NCI-H526 (cell line): ENCODE measurements around the gene DNAH7.
"Not testable (repeated sequence)": the region's sequence is repeated elsewhere in the genome, so short reads cannot be mapped to it uniquely, and the experiment has no call there.

Source experiments
- DNase-seq, 2 experiments: peaks; one replicate each; lab custom pipeline; 2025; lab: John Stamatoyannopoulos, UW

Gene DNAH7

DNA sequence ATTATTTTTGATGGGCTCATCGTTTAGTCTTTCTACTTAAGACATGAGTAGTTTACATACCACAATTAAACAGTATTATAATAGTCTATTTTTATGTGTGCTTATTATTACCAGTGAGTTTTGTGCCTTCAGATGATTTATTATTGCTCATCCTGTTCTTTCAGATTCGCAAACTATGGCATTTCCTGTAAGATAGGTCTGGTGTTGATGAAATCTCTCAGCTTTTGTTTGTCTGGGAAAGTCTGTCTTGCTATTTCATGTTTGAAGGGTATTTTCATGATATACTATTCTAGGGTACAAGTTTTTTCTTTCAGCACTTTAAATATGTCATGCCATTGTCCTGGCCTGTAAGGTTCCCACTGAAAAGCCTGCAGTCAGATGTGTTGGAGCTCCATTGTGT, 101.3 kb downstream of the DNAH7 start:
- no peak for DNase-seq

DNA sequence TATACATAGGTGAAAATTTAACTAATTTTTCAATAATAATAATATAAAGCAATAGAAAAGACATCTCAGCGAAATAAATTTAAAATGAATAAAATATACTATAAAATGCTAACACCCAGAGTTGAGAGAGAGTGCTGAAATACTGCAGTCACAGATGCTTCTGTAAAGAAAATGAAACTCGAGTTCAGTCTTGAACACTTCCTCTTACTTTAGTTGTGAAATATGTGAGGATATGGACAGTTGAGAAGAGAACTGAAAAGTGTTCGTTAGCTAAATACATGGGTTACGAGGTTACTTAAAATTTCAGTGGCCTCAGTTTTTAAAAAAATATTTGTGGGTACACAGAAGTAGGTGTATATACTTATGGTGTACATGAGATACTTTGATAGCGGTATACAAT, 106.8 kb downstream of the DNAH7 start:
- no peak for DNase-seq

DNA sequence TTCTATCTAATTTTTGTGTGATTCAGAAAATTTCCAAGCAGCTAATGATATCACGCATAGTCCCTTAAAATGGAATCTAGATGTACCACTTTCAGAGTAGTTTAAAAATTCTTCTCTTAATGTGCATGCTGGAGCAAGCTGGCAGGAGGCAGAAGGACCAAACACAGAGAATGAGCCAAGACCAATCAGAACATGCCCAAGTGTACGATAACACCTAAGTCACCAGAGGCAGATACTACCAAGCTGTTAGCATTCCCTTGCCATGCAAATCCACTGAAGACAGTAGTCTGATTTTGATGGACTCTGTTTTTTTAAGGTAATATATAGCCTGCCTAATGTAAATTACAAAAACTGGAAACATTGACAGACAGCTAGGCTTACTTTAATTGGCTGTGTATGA, 109.3 kb downstream of the DNAH7 start:
- DNase-seq = no peak

DNA sequence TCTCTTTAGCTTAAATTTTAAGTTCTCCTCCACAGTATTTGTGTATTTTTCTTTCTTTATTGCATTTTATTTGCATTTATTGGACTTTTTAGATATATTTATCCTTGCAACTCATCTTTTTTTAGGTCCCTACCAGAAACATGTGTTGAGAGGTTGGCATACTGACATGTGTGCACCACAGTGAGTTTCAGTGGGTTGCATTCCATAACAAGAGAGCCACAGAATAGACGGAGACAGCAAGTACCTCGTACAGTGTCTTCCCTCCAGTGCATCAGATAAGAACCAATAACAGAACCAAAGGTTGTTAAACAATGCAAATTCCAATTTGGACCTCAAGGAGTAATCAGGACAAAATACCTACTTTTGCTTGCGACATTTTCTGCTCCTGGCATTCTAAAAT, 111.9 kb downstream of the DNAH7 start:
- no peak for DNase-seq

DNA sequence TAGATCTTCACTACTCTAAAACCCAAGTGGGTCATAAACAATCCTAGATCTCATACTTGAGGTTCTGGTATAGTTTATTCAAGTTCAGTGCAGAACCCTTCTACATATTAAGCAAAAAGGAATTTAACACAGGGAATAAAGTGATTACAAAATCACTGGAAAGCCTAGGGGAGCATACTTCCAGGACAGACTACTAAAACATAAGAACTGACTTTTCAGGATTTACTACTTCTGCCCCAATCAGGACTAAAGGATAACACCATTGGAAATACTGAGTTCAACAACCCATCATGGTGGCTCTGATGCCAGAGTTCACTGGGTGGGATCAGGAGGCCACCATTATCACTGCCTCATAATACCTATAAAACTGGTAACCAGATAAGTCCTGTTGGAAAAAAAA, 123.6 kb downstream of the DNAH7 start:
- no peak for DNase-seq

DNA sequence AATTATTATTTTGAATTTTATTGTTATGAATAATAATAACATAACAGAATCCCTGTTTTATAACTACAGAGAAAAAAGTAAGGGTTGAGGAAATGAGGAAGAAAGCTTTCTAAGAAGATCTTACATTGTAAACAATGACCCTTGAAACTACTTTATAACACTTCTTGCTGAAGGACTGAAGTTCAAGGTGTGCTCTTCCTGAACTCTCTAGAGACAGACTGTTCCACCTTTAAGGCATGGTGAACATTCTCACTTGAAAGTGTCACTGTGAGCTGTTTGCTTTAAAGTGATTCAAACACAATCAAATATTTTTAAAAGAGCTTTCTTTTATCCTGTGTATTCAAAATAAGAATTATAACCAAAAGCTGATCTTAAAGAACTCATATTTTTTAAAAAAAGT, 131.5 kb downstream of the DNAH7 start:
- no peak for DNase-seq

DNA sequence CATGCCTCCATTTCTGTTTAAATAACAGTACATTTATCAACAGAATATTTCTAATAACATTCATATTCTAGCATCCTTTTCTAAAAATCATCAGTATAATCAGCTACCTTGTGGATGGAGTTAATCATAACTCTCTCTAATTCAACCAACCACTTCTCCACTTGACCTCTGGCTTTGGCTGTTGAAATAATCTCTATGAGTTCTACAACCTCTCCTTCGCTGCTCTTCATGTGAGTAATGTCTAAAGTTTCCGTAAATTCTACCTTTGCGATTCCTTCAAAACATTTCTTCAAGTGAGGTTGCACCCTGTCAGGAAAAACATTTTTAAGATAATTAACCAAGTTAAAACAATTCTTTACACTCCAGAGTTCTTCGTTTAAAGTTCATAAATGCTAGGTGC, 134.2 kb downstream of the DNAH7 start:
- no peak for DNase-seq

DNA sequence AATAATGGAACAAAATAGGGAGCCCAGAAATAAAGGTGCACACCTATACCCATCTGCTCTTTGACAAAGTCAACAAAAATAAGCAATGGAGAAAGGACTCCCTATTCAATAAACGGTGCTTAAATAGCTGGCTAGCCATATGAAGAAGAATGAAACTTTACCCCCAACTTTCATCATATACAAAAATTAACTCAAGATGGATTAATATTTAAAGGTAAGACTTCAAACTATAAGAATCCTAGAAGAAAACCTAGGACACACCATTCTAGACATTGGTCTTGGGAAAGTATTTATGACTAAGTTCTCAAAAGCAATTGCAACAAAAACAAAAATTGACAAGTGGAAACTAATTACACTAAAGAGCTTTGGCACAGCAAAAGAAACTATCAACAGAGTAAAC, 139.1 kb downstream of the DNAH7 start:
- no peak for DNase-seq

DNA sequence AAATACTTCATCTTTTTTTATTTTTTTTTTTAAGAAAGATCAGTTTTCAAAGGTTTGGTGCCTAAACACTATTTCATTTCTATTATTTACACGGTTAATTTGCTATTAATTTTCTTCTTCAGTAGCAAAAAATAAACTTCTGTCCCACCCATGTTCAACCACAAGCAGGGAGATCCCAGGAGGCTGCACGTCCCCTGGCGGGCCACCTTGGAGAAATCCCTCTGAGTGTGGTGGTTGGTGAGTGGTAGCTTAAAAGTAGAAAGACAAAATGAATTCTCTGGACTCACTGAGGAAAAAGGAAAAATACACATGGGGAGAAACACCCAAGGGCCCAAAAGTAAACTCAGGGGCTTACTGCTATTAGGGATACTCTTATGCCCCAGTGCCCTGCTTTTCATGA, 143.5 kb downstream of the DNAH7 start:
- no peak for DNase-seq

DNA sequence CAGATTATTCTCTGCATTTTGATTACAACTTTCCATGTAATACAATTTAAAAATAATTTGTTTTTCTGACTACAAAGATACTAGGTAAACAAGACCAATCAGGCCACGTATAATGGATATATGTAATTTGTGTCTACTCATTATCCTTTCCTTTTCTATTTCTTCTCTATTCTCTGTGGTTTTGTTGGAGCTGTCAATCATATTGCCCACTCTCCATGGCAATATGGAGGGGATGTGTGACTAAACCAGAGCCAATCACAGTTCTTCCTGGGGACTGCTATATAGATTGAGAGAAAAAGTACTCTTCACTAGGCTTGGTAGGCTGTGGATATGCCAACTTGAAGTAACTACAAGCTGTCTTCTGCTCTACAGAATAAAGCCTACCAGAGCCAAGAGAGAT, 144.7 kb downstream of the DNAH7 start:
- DNase-seq = no peak

DNA sequence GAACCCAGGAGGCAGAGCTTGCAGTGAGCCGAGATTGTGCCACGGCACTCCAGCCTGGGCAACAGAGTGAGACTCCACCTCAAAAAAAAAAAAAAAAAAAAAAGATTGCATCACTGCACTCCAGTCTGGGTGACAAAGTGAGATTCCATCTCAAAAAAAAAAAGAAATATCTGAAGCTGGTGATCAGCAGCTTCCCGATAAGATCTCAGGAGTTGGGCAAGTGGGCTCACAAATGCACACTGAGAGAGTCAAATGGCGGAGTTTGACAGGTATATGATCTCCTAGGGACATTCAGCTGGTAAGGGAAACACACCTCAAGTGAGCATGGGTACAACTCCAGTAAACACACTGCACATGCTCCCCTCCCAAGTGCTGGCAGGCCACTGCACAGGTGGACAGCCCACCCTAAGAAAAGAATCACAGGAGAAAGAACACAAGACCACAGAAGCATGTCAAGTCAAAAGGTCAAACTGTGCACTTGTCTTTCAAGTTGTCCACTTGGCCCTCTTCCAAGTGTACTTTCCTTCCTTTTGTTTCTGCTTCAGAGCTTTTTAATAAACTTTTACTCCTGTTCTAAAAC, 151.5 kb downstream of the DNAH7 start:
- DNase-seq = not testable (repeated sequence)

DNA sequence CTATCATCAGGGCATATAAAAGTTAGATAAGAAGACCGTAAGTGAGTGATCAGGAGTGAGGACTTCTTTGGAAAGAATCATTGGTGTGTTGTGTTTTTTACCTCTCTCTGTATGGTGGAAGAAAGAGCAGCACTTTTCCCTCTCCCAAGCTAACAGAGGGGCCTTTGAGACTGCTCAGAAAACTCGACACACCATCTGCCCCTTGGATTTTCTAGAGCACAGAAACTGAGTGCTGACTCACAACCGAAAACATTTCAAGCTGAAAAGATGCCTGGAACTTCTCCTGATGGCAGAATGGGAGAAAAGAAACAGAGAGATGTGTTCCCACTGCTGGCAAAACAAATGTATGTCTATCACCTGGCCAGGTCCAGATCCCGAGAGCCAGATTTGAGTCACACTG, 156.6 kb downstream of the DNAH7 start:
- DNase-seq = no peak

DNA sequence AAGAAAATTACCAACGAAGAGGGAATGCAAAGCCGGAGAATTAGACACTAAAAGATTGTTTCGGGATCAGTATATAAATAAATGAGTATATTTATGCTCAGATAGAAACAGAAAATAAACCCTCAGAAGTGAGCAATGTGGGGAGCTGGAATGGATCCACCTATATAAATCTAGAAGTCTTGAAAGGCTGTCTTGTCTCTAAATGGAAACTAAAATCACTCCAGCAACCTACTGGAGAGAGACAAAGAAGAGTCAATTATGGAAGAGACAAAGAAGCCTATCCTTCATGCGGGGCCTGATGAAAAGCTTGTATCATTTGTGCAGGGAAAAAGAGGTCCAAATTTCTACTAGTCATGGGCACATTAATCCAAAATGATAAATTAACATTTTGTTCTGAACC, 158.1 kb downstream of the DNAH7 start:
- DNase-seq = no peak

DNA sequence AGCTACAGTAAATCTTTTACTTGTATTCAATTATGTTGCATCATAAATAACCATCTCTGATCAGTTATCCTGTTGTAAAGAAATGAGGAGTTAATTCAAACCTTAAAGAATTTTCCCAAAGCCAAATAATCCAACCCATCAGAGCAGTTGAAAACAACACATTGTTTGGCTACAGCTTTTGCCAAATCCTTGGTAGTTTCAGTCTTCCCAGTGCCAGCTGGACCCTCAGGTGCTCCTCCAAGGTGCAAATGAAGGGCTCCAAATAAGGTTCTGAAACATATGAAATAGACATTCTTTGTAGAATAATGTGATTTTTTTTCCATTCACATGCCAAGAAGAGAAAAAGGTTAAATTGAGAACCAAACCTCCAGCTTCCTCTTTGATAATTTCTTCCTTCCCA, 158.7 kb downstream of the DNAH7 start:
- no peak for DNase-seq

DNA sequence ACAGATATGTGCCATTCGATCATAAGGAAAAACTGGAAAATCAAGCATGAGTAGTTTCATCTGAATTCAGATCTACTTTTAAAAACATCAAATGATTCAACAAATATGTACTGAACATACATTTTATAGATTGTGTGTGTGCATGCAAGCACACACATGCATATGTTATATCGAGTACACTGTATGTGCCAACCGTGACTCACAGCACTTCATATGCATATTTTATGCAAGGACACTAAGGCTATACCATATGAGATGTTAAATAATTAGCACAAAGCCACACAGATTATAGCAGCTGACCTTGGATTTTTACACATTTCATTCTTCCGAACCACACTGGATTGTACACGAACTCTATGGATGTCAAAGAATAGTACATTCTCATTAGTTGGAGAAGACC, 161.2 kb downstream of the DNAH7 start:
- no peak for DNase-seq

DNA sequence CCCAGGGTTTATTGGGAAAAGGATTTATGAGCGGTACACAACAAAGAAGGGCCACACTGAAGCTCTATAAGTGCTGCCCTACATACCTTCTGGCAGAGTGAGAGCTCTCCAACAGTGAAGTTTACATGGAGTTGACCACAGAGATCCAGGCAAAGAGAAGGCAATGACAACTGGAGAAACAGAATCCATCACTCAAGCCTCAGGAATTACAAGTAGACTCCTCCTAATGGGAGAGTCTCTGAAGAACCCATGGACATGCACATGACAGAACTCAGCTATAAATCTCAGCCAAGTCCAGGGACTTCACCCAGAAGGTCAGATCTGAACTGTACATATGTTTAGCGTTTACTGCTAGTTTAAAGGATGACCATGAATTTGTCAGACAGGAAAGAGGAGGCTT, 164.7 kb downstream of the DNAH7 start:
- DNase-seq = no peak

DNA sequence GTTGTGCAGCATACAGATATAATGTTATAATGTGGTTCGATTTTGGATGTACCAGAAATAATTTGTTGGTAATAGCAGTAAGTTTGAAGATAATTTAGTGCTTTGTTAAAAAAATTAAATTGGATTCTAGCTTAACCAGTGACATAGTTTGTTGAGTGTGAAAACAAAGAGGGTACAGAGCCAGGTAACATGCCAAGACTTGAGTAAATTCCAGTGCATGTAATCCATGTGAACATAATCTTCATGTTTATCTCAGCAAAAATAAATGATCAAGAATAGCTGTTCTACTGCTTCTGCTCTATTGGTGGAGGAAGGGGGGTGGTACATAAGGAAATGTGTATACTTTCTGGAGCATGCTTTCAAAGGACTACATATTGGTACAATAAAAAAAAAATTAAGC, 165.8 kb downstream of the DNAH7 start:
- DNase-seq = no peak

DNA sequence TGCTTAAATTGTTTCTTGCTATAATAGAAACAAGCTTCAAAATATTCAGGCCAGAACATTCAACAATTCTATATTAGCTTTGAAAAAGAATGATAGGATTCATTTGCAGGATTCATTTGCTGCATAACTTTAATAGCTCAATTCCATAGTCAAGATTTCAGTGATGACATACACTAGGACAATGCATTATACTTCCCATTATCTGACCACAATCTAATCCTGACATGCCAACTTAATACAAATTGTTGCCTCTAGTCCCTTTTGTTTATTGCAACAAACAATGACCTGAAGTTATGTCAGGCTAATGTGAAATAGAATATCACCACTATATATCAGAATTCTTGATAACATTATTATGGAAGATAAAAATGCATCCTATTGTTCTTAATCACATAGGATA, 169.4 kb downstream of the DNAH7 start:
- DNase-seq = no peak

DNA sequence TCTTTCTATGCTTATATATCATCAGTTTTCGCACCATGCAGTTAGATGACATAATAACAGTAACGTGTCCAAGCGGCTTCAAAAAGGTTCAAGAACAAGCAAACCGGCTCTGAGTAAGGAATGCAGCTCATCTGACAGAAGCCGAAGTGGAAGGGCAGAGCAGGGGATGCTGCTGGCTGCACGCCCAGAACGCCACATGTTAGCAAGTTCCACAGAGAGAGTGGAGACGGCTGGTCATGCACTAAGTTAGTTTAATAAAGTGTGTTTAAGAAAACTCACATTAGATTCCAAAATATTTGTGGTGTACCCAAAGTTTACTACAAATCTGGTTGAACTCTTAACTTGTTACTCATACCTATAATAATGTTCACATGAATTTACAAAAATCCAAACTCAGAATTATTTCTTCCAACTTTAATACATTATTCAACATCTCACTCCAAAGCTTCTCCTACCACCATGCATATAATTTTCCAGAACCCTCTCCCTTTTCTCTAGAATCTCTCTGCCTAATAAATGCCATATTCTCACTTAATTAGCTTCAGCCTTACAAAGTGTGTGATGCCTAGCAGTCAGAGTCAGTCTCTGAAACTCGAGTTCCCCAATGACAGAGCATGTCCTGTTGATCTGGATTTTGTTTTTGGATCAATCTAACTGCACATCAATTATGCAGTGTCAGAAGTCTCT, 170.0 kb downstream of the DNAH7 start:
- DNase-seq = no peak

DNA sequence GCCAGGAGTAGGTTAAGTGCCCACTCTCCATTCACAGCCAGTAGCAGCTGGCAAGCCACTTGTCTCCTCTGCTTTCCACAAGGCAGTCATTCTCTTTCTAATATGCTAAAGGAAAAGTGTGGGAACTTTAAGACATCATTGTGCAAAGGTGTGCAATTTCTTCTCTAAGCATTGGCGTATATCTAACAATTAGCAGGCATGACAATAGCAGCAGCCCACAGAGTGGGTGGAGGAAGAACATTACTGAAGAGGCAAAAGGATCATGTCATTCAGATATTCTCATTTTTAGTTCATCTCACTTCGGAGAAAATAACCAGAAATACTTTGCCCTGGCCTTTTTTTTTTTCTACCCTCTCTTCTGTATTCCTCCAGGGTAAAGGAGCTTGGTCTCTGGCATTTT, 177.6 kb downstream of the DNAH7 start:
- no peak for DNase-seq

DNA sequence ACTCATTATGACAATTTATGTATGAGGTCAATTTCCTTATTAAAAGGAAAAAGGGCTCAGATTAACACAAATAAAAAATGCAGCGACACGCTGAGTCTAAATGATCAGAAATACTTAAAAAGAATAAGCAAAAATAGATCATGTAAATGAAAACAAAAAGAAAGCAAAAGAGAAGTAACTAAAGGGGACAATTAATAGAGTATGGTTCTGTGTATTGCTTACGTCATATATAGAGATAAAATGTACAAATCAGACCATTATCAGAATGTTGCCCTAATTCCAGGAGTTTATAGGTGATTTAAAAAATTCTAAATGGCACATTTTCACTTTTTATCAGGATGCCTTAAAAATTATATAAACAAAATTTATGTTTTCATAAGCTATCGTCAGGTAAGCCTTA, 189.5 kb downstream of the DNAH7 start:
- DNase-seq = no peak

DNA sequence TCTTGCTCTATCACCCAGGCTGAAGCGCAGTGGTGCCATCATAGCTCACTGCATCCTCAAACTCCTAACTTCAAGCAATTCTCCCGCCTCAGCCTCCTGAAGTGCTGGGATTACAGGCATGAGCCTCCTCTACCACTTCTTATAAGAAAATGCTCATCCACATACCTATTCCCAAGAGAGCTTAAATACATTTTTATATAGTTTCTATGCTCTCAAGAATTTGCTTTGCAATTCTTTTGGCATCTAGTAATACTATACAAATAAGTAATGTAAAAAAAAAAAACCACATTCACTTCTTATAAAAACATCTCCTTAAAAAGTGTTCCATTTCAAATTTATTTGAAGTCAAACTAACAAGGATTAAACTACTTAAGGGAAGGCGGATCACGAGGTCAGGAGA, 197.3 kb downstream of the DNAH7 start:
- DNase-seq = no peak

DNA sequence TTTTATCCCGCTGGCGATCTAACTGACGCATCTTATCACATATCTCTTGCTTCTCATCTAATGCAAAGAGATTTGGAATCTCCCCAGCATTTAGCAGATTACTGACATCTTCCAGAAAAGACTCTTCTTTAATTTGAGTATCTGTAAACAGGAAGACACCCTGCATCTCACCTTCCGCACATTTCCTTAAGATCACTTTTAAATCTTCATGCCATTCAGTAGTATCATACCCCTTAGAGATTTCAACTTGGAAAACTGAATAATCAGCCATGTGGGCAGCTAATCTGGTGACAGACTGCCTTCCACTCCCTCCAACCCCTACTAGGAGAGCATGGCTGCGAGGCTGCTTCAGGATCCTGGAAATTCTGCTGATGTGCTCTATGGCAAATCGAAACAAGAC, 204.3 kb downstream of the DNAH7 start:
- no peak for DNase-seq

DNA sequence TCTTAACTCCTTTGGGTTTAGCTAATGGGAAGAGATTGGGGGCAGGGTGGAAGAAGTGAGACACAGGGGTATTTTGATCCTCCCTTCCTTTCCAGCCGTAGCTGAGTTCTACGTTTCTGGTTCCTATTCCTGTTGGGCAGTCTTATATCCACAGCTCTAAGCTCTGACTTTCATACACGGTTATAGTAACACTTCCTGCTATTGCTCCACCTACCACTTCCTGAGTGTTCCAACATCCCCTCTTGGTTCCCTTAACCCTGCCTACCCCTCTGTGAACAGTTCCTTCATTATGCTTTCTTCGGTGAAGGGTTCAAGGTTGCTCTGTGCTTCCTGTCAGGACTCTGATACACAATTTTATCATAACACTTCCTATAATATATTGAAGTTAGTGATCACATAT, 205.1 kb downstream of the DNAH7 start:
- no peak for DNase-seq
